ENCODE data around the gene CCDC3. TPM values are rescaled to one million over a fixed set of nuclear protein-coding genes. Genes with fewer than 3 reads are reported as not detected.

The CCDC3 gene
- total and polyA plus RNA-seq, 2 of the 8 experiments (the other 6 are each of a cell fraction or from before 2014, with no cell fraction given) = 3.4 to 3.7 TPM

GRCh38 chr10:13000431-13000830 lies 1.1 kb downstream of the CCDC3 start:
- no peak overlapping the region for H2BK20ac ChIP-seq (ENCODE audit: low read length)
- no peak for FAIRE-seq
- H3K4ac ChIP-seq (replicated peaks; ENCODE audit: insufficient read length, low read depth, low read length) = no peak overlapping the region
- H2BK12ac ChIP-seq (ENCODE audit: low read depth, low read length) = no peak overlapping the region
- POLR2A ChIA-PET (ENCODE audit: partially characterized antibody) = no interaction called here
- H2AFZ ChIP-seq (ENCODE audit: low read length) = 0 out of 2 replicates have a peak overlapping the region, but pooled peaks have one; percentile 9
- no peak overlapping the region for H4K91ac ChIP-seq (replicated peaks; ENCODE audit: insufficient read length, low read length)
- no peaks in the 10 kb centered on the region for H3K79me2 ChIP-seq (ENCODE audit: control insufficient read depth in 1 of 2, insufficient read depth in 2 of 2, low read length in 2 of 2)
- no peak overlapping the region for H2AK5ac ChIP-seq (ENCODE audit: low read depth, low read length)
- DNase-seq (ENCODE audit: low read depth in 1 of 2, low spot score in 2 of 2) = no peak
- no peaks in the 10 kb centered on the region for H3K9me3 ChIP-seq (ENCODE audit: insufficient read depth in 2 of 2, low read depth in 1 of 2, low read length in 1 of 2)
- no peak overlapping the region for H3K18ac ChIP-seq (ENCODE audit: extremely low read depth, low read length)
- peaks cover 9 to 32% (median 22%) of the 10 kb centered on the region in 4 experiments for H3K27me3 ChIP-seq (replicated peaks in 1 of 4; ENCODE audit: control insufficient read depth in 3 of 4, extremely low read depth in 1 of 4, insufficient read depth in 3 of 4, low read length in 3 of 4)
- no peak overlapping the region for H3K9ac ChIP-seq (replicated peaks in 1 of 4; ENCODE audit: extremely low read depth in 1 of 4, low read depth in 3 of 4, low read length in 3 of 4)
- no peak overlapping the region for H2BK15ac ChIP-seq (ENCODE audit: low read length)
- H3K14ac ChIP-seq (ENCODE audit: insufficient read length) = no peak overlapping the region
- H3K23me2 ChIP-seq (ENCODE audit: low read depth, low read length) = peaks cover 4% of the 10 kb centered on the region
- H4K8ac ChIP-seq (ENCODE audit: extremely low read depth, insufficient read depth, low read length) = no peak overlapping the region
- H3K4me3 ChIP-seq (ENCODE audit: extremely low read depth in 1 of 4, insufficient read depth in 2 of 4, low read depth in 3 of 4, low read length in 4 of 4) = peak overlapping the region in 1 of 4 experiments; percentile 63; a peak in 3 of 8 replicates
- H3K23ac ChIP-seq (ENCODE audit: insufficient read length) = no peak overlapping the region
- no peak for TF ChIP-seq SP1 (IDR thresholded peaks at IDR 0.05; ENCODE audit: low read depth, low read length)
- TF ChIP-seq SUZ12 (IDR thresholded peaks at IDR 0.05; ENCODE audit: low read length) = 0 out of 2 replicates have a peak, but pooled peaks have one; percentile 7
- CTCF ChIA-PET (ENCODE audit: partially characterized antibody) = interaction anchor here (1.8 kb wide), 1 partner anchor 74 kb away, joined by 5 read pairs; no protein-coding TSS in a partner anchor
- no peak overlapping the region for H2BK5ac ChIP-seq (ENCODE audit: low read depth, low read length)
- no peaks in the 10 kb centered on the region for H4K20me1 ChIP-seq (replicated peaks in 1 of 2; ENCODE audit: control insufficient read depth in 1 of 2, insufficient read depth in 2 of 2, low read length in 2 of 2)
- no peak overlapping the region for H4K5ac ChIP-seq (ENCODE audit: insufficient read length, low read depth, low read length)
- H3K79me1 ChIP-seq (ENCODE audit: low read depth, low read length) = no peaks in the 10 kb centered on the region; the same call in 1 of the 2 replicates
- WGBS, 2 experiments (ENCODE audit: extremely low coverage in 1 of 2, insufficient coverage in 1 of 2, insufficient read length in 1 of 2, insufficient replicate concordance in 2 of 2, low coverage in 1 of 2, low lambda C conversion rate in 2 of 2, missing lambda C conversion rate in 1 of 2) = 87% methylated on average over 4 of the region's 4 CpGs; no CpG with 5 or more reads in 1 of the 2 experiments
- no peak overlapping the region for H3K56ac ChIP-seq (replicated peaks; ENCODE audit: insufficient read length, low read depth, low read length)
- no peak overlapping the region for H2BK120ac ChIP-seq (replicated peaks; ENCODE audit: low read depth, low read length)
- peak overlapping the region in 1 of 2 experiments; percentile 68; a peak in 1 of 4 replicates for H3K4me2 ChIP-seq (ENCODE audit: insufficient read depth in 1 of 2, low read depth in 2 of 2, low read length in 2 of 2)
- no peaks in the 10 kb centered on the region for H3K36me3 ChIP-seq (ENCODE audit: control insufficient read depth in 2 of 4, insufficient read depth in 4 of 4, low read length in 3 of 4)
- H3K27ac ChIP-seq (ENCODE audit: low read depth, low read length) = no peak overlapping the region
- no peaks in the 10 kb centered on the region; a peak in 1 of 7 replicates for H3K4me1 ChIP-seq (replicated peaks in 1 of 4; ENCODE audit: control insufficient read depth in 3 of 4, insufficient read depth in 4 of 4, low read length in 3 of 4)

Data from H1 (cell line).